Measurements from ENCODE around the gene PRKG2.

Gene PRKG2

DNA sequence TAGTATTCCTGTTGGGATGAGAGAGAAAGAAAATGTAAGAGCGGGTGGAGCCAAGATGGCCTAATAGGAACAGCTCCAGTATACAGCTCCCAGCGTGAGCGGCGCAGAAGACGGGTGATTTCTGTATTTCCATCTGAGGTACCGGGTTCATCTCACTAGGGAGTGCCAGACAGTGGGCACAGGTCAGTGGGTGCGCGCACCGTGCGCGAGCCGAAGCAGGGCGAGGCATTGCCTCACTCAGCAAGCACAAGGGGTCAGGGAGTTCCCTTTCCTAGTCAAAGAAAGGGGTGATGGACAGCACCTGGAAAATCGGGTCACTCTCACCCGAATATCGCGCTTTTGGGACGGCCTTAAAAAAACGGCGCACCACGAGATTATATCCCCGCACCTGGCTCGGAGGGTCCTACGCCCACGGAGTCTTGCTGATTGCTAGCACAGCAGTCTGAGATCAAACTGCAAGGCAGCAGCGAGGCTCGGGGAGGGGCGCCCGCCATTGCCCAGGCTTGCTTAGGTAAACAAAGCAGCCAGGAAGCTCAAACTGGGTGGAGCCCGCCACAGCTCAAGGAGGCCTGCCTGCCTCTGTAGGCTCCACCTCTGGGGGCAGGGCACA, 61.2 kb downstream of the PRKG2 start:
- DNase-seq: peak; percentile 69

- peak; percentile 11 for DNase-seq
These were observed 61.9 kb downstream of the PRKG2 start for GRCh38 chr4:81152839-81153713.

- DNase-seq: no peak
These were observed 65.0 kb downstream of the PRKG2 start for GRCh38 chr4:81149976-81150375.

GRCh38 chr4:81148576-81148975, 66.4 kb downstream of the PRKG2 start:
- no peak for DNase-seq

DNA sequence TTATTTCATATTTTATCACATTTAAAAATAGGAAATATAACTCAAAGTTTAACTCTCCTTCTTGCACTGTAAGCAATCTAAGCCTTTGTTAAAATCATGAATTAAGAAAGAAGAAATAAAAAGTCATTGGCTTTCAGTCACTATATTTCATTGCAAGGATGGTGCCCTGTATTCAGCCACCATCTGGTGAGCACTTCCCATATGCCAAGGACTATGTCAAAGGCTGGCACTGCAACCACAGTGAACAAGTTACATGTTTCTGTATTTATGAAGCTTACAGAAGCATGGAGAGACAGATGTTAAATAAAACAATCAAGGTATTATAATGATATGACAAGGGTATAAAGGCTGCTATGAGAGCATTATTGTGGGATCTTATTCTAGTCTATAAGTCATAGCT, 68.6 kb downstream of the PRKG2 start:
- DNase-seq: peak; percentile 44

DNA sequence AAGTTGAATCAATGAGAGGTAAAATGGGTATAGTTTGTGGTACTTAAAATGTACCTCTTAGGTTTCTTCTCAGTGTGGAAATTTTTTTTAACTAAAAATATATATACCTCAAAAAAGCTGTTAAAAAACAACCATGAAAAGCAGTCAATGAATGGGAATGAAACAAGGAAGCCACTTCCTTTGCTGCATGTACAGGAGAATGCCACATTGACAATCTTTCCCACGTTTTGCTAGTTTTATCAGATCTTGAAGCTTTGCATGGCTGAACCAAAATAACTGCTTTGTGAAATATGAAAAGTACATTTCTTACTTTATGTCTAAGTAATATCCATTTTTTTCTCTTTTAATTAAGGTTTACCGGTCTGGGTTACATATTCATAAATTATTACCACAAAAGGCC, 71.8 kb downstream of the PRKG2 start:
- no peak for DNase-seq

DNA sequence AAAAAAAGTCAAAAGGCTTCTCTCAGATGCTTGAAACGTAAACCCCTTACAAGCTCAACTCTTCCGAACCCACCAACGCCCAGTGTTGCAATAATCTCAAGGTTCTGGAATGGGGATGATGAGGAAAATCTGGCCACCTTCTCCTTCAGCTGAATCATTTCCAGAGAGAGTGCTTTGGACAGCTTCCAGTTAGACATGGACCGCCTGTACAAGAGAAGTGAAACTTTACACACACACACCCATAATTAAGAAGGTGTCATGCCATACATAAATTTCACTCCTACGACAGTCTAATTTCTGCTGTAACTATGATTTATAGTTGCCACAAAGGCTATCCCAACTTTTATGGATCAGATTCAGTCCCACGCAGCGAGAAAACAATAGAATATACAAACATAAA, 72.3 kb downstream of the PRKG2 start:
- peak; percentile 94 for DNase-seq

- no peak for DNase-seq
These were observed 77.1 kb downstream of the PRKG2 start for GRCh38 chr4:81137894-81138293.

- DNase-seq: no peak
These were observed 77.6 kb downstream of the PRKG2 start for GRCh38 chr4:81137446-81137845.

DNA sequence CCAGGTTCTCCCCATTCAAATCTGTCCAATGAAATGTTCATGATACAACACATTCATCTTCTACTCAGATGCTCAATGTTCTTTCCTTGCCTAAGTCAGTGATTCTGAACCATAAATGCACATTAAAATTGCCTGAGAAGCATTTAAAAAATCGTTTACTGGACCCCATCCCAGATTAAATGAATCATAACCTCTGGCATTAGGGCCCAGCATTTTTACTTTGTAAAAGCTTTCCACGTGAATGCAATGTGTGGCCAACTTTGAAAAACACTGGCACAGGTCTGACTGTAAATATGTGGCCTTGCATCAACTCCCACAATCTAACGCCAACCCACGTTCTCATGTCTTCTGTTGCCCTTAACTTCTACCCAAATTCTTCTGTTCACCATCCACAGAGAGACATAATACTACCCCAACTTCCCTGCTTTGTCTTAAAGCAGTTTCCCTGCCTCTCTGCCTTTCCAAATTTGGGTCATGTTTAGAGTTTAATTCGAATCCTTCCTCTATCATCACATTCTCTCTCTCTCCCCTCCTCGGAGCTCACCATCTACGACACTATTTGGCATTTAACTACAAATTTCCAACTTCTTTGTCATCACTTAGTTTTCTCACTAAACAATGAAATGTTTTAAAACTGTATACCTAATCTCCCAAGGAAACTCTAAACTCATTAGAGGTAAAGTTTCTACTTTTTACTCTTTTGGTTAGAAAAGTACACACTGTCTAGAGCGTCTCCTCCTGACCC, 78.7 kb downstream of the PRKG2 start:
- no peak for DNase-seq

DNA sequence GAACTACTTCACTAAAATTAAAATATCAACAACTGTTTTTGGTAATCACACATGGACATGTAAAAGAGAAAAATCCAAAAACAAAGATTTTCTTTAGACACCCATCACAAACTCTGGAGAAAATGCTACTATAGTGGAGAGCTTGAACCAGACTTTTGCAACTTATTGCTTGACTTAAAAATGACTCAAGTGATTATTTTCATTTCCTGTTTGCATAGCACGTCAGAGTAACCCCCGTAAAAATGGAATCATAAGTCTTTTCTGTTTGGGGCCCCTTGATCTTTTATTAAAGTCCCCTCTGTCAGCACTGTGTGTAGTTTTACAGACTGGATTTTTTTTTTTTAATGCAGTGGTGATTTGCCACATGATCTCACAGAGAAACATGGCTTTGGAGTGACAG, 79.5 kb downstream of the PRKG2 start:
- no peak for DNase-seq

GRCh38 chr4:81131563-81131962, 83.5 kb downstream of the PRKG2 start:
- DNase-seq: no peak

GRCh38 chr4:81131066-81131465, 84.0 kb downstream of the PRKG2 start:
- no peak for DNase-seq

DNA sequence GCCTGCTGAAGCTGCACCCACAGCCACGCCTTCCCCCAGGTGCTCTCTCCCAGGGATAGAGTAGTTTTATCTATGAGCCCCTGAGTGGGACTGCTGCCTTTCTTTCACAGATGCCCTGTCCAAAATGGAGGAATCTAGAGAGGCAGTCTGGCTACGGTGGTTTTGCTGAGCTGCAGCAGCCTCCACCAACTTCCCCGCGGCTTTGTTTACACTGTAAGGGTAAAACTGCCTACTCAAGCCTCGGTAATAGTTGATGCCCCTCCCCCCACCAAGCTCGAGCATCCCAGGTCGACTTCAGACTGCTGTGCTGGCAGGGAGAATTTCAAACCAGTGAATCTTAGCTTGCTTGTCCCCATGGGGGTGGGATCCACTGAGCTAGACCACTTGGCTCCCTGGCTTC, 84.5 kb downstream of the PRKG2 start:
- no peak for DNase-seq

- no peak for DNase-seq
These were observed 95.0 kb downstream of the PRKG2 start for GRCh38 chr4:81120055-81120454.

DNA sequence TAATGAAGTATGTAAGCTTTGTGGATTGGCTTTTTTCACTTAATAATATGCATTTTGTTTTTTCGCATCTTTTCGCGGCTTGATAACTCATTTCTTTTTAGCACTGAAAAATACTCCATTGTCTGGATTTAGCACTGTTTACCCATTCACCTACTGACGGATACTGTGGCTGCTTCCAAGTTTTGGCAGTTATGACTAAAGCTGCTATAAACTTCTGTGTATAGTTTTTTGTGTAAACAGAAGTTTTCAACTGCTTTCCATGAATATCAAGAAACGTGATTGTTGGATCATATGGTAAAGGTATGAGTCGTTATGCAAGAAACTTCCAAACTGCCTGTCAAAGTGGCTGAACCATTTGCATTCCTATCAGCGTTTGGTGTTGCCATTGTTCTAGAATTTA, 96.9 kb downstream of the PRKG2 start:
- DNase-seq: no peak

DNA sequence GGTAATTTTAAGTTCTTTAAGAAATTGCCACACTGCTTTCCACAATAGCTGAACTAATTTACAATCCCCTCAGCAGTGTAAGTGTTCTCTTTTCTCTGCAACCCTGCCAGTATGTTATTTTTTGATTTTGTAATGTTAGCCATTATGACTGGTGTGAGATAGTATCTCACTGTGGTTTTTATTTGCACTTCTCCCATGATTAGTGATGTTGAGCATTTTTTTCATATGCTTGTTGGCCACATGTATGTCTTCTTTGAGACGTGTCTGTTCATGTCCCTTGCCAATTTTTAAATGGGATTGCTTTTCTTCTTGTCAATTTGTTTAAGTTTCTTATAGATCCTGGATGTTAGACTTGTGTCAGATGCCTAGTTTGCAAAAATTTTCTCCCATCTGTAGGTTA, 98.5 kb downstream of the PRKG2 start:
- DNase-seq: no peak

DNA sequence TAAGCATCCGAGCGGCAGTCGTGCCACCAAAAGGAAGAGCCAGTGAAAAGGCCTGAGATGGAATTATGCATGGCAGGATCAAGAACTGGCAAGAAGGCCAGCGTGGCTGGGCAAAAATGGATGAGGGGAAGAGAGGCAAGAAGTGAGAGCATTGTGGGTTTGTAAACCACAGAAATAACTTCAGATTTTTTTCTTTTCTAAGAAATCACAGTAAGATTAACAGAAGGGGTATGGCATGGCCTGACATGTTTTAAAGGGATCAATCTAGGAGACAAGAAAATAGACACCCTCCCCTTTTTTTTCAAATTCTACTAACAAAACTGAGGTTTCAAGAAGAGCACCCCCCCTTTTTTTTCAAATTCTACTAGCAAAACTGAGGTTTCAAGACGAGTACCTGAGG, 102.0 kb downstream of the PRKG2 start:
- no peak for DNase-seq

- DNase-seq: no peak
These were observed 105.7 kb downstream of the PRKG2 start for GRCh38 chr4:81109356-81109755.

- no peak for DNase-seq
These were observed 108.9 kb downstream of the PRKG2 start for GRCh38 chr4:81106150-81106549.

DNA sequence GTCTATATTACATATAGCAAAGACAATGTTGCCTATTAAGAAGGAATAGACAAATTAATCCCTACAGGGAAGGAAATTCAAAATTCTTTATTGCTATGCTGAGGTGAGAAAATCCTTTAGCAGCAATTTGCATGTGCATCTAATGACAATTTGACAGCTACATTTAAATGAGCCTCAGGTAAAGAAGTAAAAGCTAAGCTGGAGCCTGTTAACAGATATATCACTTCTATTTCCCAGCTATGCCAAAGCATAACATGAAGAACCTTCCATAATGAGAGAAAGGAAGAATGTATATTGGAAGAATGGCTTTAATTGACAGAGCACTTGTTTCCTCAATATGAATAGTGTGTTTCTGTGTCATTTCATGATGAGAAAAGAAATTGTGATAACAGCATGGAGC, 112.9 kb downstream of the PRKG2 start:
- no peak for DNase-seq

DNA sequence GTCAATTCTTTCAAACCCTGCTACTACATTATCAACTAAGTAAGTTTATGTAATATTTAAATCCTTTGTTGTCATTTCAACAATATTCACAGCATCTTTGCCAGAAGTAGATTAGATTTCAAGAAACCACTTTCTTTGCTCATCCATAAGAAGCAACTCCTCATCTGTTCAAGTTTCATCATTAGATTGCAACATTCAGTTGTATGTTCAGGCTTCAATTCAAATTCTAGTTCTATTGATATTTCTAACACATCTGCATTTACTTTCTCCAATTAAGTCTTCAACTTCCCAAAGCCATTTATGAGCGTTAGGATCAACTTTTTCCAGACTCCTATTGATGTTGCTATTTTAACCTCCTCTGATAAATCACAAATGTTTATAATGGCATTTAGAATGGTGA, 118.5 kb downstream of the PRKG2 start:
- DNase-seq: no peak

- no peak for DNase-seq
These were observed 119.6 kb downstream of the PRKG2 start for GRCh38 chr4:81095389-81095788.
